Spleen (tissue), 13 donors: ENCODE measurements around the gene HDAC9. TPM values are rescaled to one million over a fixed set of nuclear protein-coding genes. Genes with fewer than 3 reads are reported as not detected.

Source experiments
- DNase-seq: peaks from one replicate; pipeline ENCODE4 v3.0.0-alpha.2; 2020
- H3K27ac ChIP-seq, 8 donors: fragments of 200-600 bp; sonication (generic) in 7 of 8; 1 replicate in 4 of 8; 2 replicates in 4 of 8; pipeline versions ENCODE4 v1.5.0 to v1.8.0; 2016 to 2021; ENCODE audit warnings: inconsistent platforms in 4 of 8, mild to moderate bottlenecking in 4 of 8, moderate library complexity in 1 of 8
- H3K27me3 ChIP-seq, 7 donors: fragments of 200-600 bp; sonication (generic) in 6 of 7; replicated peaks in 1 of 7; 1 replicate in 4 of 7; 2 replicates in 3 of 7; pipeline versions ENCODE4 v1.5.0 to v1.8.0; 2016 to 2021; ENCODE audit warnings: inconsistent platforms in 3 of 7, mild to moderate bottlenecking in 1 of 7
- H3K36me3 ChIP-seq, 6 donors: fragments of 200-600 bp; sonication (generic) in 5 of 6; 1 replicate in 4 of 6; 2 replicates in 2 of 6; pipeline versions ENCODE4 v1.5.0 to v1.8.0; 2016 to 2021; ENCODE audit warnings: inconsistent platforms in 2 of 6
- H3K4me1 ChIP-seq, 6 donors: fragments of 200-600 bp; sonication (generic) in 5 of 6; 1 replicate in 3 of 6; 2 replicates in 3 of 6; pipeline versions ENCODE4 v1.5.0 to v1.8.0; 2016 to 2021; ENCODE audit warnings: inconsistent platforms in 3 of 6
- H3K4me3 ChIP-seq, 8 donors: fragments of 200-600 bp; sonication (generic) in 7 of 8; 1 replicate in 4 of 8; 2 replicates in 4 of 8; pipeline versions ENCODE4 v1.5.0 to v1.8.0; 2016 to 2021; ENCODE audit warnings: inconsistent platforms in 4 of 8, mild to moderate bottlenecking in 4 of 8, moderate library complexity in 2 of 8
- H3K9me3 ChIP-seq, 8 donors: fragments of 200-600 bp; sonication (generic) in 7 of 8; 1 replicate in 4 of 8; 2 replicates in 4 of 8; pipeline versions ENCODE4 v1.5.0 to v1.8.0; 2016 to 2021; ENCODE audit warnings: inconsistent platforms in 4 of 8
- POLR2A ChIP-seq, 3 donors: fragments of 450-650 bp; IDR thresholded peaks; one replicate each; pipeline ENCODE4 v1.5.1; 2017; ENCODE audit warnings: antibody characterized with exemption in 3 of 3, mild to moderate bottlenecking in 1 of 3
- POLR2AphosphoS5 ChIP-seq, 3 donors: sonication (generic); formaldehyde crosslinking; IDR thresholded peaks; one replicate each; pipeline ENCODE4 v1.5.1; 2017; ENCODE audit warnings: antibody characterized with exemption in 3 of 3
- WGBS, 5 donors: extraction: QIAGEN DNeasy Blood & Tissue Kit in 3 of 5; methylation state at CpG; one replicate each; pipeline versions ENCODE4 v1.1.5 to v1.1.7; 2013 to 2018; 5-methylcytosine and 5-hydroxymethylcytosine counted together
- intact Hi-C: fragments of 100-400 bp; cut with DNase I; formaldehyde crosslinking; loops from one replicate; pipeline ENCODE4 v1.15.0; 2023; ENCODE audit warnings: low total_unique reads
- long read RNA-seq, 2 donors: transcript quantifications; one replicate each; lab custom pipeline, GENCODE V29; 2026
- polyA plus RNA-seq, 3 donors: library from polyadenylated mRNA; stranded (reverse); fragments of 200-250 nt; gene quantifications; one replicate each; pipeline ENCODE4 v1.2.1, GENCODE V29; 2013
- total RNA-seq, 7 donors: library from RNA; depleted of rRNA in 3 of 7; stranded (reverse); fragments of >200 nt in 3 of 7; fragmentation: NEBNext Ultra II Directional in 4 of 7; extraction: Animal tissue kit (Norgen Biotek cat#: 25700) in 4 of 7; gene quantifications; one replicate each; pipeline versions ENCODE4 v1.1.0 to v1.2.1, GENCODE V29; 2016 to 2021
- TF ChIP-seq, protein P1 (sequence below), 11 experiments: fragments of 200-600 bp in 7 of 11; fragments of 450-650 bp in 4 of 11; sonication (generic) in 4 of 11; IDR thresholded peaks in 8 of 11; conservative IDR thresholded peaks in 3 of 11; 1 replicate in 7 of 11; 2 replicates in 4 of 11; pipeline versions ENCODE4 v1.4.0 to v1.8.0; 2016 to 2021; ENCODE audit warnings: antibody characterized with exemption in 11 of 11, inconsistent platforms in 4 of 11, mild to moderate bottlenecking in 1 of 11
- donor health status: healthy with polysubstance abuse.
- donor health status: DM: no; HTN: no; CAD: no; lungs with moderate emphysema.
- donor health status: DM: no; HTN: no; CAD: no.
- donor health status: Bipolar disorder and iron deficiency.
- donor health status: healthy.
- donor health status: DM: no; HTN: no; CAD: no.
- donor health status: DM: yes; HTN: yes; CAD: no.

The HDAC9 gene
- total RNA-seq (100 to 1,000 TPM in 1 of 7 donors, 10 to 100 TPM in 6; 62.2 to 100 (median 73.4) TPM), polyA plus RNA-seq (10 to 100 TPM; 15.9 to 18.9 (median 18.9) TPM)
- long read RNA-seq, donor 1 = 0 reads
- long read RNA-seq, donor 2 = 0 reads

DNA sequence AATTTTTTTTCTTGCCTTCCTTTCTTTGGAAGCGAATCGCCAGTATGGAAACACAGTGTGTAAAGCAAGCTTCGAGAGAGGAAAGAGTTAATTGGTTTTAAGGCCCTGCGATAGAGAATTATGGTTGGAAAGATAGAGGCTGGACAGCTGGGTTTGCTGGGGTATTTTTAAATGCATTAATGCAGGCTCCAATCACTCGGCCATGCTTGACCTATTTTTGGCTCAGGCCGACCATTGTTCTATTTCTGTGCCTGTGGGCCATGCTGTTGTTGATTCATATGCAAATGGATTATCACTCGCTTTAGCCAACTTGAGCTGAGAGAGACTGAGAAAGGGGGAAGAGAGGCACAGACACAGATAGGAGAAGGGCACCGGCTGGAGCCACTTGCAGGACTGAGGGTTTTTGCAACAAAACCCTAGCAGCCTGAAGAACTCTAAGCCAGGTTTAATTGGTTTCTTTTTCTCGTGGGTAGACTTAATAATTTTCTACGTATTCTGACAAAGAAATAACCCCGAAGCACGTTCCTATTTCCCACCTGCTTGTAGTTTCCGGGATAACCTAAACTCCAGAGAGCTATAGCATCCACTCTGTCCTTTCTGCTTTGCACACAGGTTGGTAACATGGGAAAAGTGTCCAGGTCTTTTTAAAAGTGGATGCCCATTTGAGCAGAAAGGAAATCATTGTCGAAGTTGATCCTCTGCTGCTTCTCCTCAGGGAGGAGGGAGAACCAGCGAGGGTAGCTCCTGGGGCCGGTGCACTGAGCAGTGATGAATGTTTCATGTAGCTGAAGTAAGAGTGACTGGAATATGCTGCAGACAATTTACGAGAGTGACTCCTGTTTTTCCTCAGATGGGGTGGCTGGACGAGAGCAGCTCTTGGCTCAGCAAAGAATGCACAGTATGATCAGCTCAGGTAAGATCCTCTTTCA is at the start of gene HDAC9:
Gene HDAC9 (plus strand): TSS at position 338 of the 929 bp plus-strand sequence. CDS start 554 bp downstream, at position 892.
- peaks cover 4 to 70% (median 28%) of the 10 kb centered on the region in 6 donors for H3K4me1 ChIP-seq
- TF ChIP-seq POLR2AphosphoS5 (IDR thresholded peaks at IDR 0.05) = peak in 1 of 3 donors; percentile 64
- peak in 1 of 3 donors; percentile 69 for TF ChIP-seq POLR2A (IDR thresholded peaks at IDR 0.05)
- TF ChIP-seq, protein P1, sequence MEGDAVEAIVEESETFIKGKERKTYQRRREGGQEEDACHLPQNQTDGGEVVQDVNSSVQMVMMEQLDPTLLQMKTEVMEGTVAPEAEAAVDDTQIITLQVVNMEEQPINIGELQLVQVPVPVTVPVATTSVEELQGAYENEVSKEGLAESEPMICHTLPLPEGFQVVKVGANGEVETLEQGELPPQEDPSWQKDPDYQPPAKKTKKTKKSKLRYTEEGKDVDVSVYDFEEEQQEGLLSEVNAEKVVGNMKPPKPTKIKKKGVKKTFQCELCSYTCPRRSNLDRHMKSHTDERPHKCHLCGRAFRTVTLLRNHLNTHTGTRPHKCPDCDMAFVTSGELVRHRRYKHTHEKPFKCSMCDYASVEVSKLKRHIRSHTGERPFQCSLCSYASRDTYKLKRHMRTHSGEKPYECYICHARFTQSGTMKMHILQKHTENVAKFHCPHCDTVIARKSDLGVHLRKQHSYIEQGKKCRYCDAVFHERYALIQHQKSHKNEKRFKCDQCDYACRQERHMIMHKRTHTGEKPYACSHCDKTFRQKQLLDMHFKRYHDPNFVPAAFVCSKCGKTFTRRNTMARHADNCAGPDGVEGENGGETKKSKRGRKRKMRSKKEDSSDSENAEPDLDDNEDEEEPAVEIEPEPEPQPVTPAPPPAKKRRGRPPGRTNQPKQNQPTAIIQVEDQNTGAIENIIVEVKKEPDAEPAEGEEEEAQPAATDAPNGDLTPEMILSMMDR (IDR thresholded peaks at IDR 0.05 in 8 of 11, conservative IDR thresholded peaks at IDR 0.05 in 3 of 11) = no peak
- no peaks in the 10 kb centered on the region for H3K27me3 ChIP-seq
- peak within 1 kb of the TSS in 7 of 8 donors; percentile 10 to 74 (median 64) for H3K27ac ChIP-seq
- H3K36me3 ChIP-seq = no peaks in the 10 kb centered on the region
- intact Hi-C loops = no loop called here
- no peaks in the 10 kb centered on the region for H3K9me3 ChIP-seq
- peak; percentile 75 for DNase-seq
- 10 to 13% (median 10%) methylated on average over 18 of the region's 18 CpGs for WGBS, 5 donors
- peak within 1 kb of the TSS; percentile 16 to 70 (median 39) for H3K4me3 ChIP-seq

- no peaks in the 10 kb centered on the region for H3K27me3 ChIP-seq
- H3K36me3 ChIP-seq = no peaks in the 10 kb centered on the region
- no peak overlapping the region for H3K4me3 ChIP-seq
- no peaks in the 10 kb centered on the region for H3K4me1 ChIP-seq
- intact Hi-C loops = no loop called here
- no peaks in the 10 kb centered on the region for H3K9me3 ChIP-seq
- H3K27ac ChIP-seq = no peak overlapping the region
- TF ChIP-seq POLR2A (IDR thresholded peaks at IDR 0.05) = no peak
- no peak for TF ChIP-seq POLR2AphosphoS5 (IDR thresholded peaks at IDR 0.05)
- TF ChIP-seq, protein P1 (IDR thresholded peaks at IDR 0.05 in 8 of 11, conservative IDR thresholded peaks at IDR 0.05 in 3 of 11) = no peak
- no peak for DNase-seq
- 84 to 95% (median 88%) methylated on average over 4 of the region's 4 CpGs for WGBS, 5 donors
Measured at GRCh38 chr7:18445916-18446520, 49.5 kb upstream of the HDAC9 start.

GRCh38 chr7:18450019-18450418 is 45.5 kb upstream of the HDAC9 start:
- peaks cover 0 to 12% (median 0%) of the 10 kb centered on the region in 8 donors for H3K9me3 ChIP-seq
- no peak overlapping the region for H3K27ac ChIP-seq
- H3K36me3 ChIP-seq = peaks cover 0 to 7% (median 0%) of the 10 kb centered on the region in 6 donors
- intact Hi-C loops = no loop called here
- no peak for TF ChIP-seq POLR2AphosphoS5 (IDR thresholded peaks at IDR 0.05)
- TF ChIP-seq POLR2A (IDR thresholded peaks at IDR 0.05) = no peak
- DNase-seq = no peak
- H3K4me1 ChIP-seq = no peaks in the 10 kb centered on the region
- H3K4me3 ChIP-seq = no peak overlapping the region
- no peaks in the 10 kb centered on the region for H3K27me3 ChIP-seq

- H3K36me3 ChIP-seq = peaks cover 0 to 7% (median 0%) of the 10 kb centered on the region in 6 donors
- no peak overlapping the region for H3K27ac ChIP-seq
- H3K9me3 ChIP-seq = peaks cover 0 to 12% (median 0%) of the 10 kb centered on the region in 8 donors
- intact Hi-C loops = no loop called here
- H3K27me3 ChIP-seq = no peaks in the 10 kb centered on the region
- DNase-seq = no peak
- no peak for TF ChIP-seq POLR2A (IDR thresholded peaks at IDR 0.05)
- TF ChIP-seq POLR2AphosphoS5 (IDR thresholded peaks at IDR 0.05) = no peak
- TF ChIP-seq, protein P1 (IDR thresholded peaks at IDR 0.05 in 8 of 11, conservative IDR thresholded peaks at IDR 0.05 in 3 of 11) = no peak
- no peak overlapping the region for H3K4me3 ChIP-seq
- H3K4me1 ChIP-seq = peaks cover 0 to 27% (median 15%) of the 10 kb centered on the region in 6 donors
Measured at GRCh38 chr7:18455606-18456005, 39.9 kb upstream of the HDAC9 start.
